T-cell (primary cell): ENCODE data around the gene COL6A5. TPM values are rescaled to one million over a fixed set of nuclear protein-coding genes. Genes with fewer than 3 reads are reported as not detected.

Experiments
- total RNA-seq, 35 experiments: library from RNA in 6 of 35; stranded (reverse) in 6 of 35; fragments of 120-200 nt in 1 of 35; gene quantifications; one replicate each; pipeline versions ENCODE4 v1.2.1 to v1.2.4 and lab custom pipeline; 2013 to 2026

Gene COL6A5
- total RNA-seq, 5 donors from 2014 or later (not counting 1 experiment from before 2014, with no cell fraction given), result not detected

Other genes starting within 250 kb of the COL6A5 start
- under 1 TPM in 1 of 5 donors, not detected in 4; 0.06 TPM for gene COL6A6, start 171.5 kb downstream of the COL6A5 start, total RNA-seq